ENCODE measurements around the gene HOXB4. TPM values are rescaled to one million over a fixed set of nuclear protein-coding genes. Genes with fewer than 3 reads are reported as not detected.
"Not testable (repeated sequence)": the region's sequence is repeated elsewhere in the genome, so short reads cannot be mapped to it uniquely, and the experiment has no call there.

Gene HOXB4
- total RNA-seq, 1 experiment from 2014 or later: 0.04 TPM

DNA sequence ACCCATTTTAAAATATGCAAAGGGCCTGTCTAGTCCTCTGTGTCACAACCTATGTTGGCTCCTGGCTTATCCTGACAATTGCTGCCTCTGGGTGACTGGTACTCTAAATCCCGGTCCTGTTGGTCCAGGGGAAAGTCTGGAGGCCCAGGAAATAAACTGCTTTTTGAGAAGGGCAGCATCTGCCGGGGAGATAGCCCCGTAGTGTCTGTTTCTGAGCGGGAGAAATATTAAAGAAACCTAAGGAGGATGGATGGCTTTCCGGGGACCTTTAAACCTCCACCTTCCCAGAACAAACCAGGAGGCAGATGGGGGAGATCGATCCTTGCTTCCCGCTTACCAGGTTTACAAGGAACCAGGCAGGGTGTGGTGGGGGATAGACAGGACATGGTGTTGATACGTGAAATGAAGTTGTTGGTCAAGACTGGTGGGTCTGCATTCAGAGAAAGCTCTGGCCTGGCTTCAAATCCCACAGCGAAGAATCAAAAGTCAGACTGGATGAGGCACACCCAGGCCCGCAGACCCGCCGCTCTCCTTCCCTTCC, 37.0 kb downstream of the HOXB4 start (continued):
- TF ChIP-seq, protein P1, sequence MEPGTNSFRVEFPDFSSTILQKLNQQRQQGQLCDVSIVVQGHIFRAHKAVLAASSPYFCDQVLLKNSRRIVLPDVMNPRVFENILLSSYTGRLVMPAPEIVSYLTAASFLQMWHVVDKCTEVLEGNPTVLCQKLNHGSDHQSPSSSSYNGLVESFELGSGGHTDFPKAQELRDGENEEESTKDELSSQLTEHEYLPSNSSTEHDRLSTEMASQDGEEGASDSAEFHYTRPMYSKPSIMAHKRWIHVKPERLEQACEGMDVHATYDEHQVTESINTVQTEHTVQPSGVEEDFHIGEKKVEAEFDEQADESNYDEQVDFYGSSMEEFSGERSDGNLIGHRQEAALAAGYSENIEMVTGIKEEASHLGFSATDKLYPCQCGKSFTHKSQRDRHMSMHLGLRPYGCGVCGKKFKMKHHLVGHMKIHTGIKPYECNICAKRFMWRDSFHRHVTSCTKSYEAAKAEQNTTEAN (CRISPR knock-in tag; IDR thresholded peaks at IDR 0.05): no peak
- no peak for TF ChIP-seq SP1 (CRISPR knock-in tag; conservative IDR thresholded peaks at IDR 0.05)

DNA sequence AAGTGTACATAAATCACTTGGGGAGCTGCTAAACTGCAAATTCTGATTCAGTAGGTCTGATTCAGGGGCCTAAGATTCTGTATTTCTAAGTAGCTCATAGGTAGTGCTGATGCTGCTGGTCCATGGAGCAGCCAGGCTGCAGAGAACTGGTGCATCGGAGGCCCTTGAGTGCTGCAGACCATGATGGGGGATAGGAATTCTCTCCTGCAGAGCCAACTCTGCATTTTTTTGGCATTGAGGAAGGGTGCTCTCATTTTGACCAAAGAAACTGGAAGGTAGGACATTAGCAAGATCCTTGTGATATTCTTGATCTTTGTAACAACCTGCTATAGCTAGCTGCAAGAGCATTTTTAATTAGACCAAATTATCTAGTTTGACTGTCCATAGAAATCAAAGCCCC, 37.9 kb downstream of the HOXB4 start:
- no peak for ATAC-seq
- no peak overlapping the region for H3K4me3 Mint-ChIP-seq
- DNase-seq (ENCODE audit: low spot score): no peak
- H3K9me3 Mint-ChIP-seq: no peaks in the 10 kb centered on the region
- no peak overlapping the region for H3K27ac Mint-ChIP-seq
- H3K4me1 Mint-ChIP-seq: peaks cover 40% of the 10 kb centered on the region
- ChIA-PET CTCF (interaction anchor here (0.6 to 1.2 kb wide), 3 partner anchors 9 to 113 kb away, joined by 3 read pairs; no protein-coding TSS in a partner anchor), POLR2A (no interaction called here)
- H3K36me3 Mint-ChIP-seq: no peaks in the 10 kb centered on the region
- peaks cover 91% of the 10 kb centered on the region for H3K27me3 Mint-ChIP-seq (ENCODE audit: low read depth)
- TF ChIP-seq NR3C1 (CRISPR knock-in tag; conservative IDR thresholded peaks at IDR 0.05; ENCODE audit: low read depth): no peak
- no peak for TF ChIP-seq NFE2L1 (CRISPR knock-in tag; IDR thresholded peaks at IDR 0.05)
- no peak for TF ChIP-seq ZNF232 (CRISPR knock-in tag; IDR thresholded peaks at IDR 0.05)
- no peak for TF ChIP-seq SMAD4 (CRISPR knock-in tag; IDR thresholded peaks at IDR 0.05)

DNA sequence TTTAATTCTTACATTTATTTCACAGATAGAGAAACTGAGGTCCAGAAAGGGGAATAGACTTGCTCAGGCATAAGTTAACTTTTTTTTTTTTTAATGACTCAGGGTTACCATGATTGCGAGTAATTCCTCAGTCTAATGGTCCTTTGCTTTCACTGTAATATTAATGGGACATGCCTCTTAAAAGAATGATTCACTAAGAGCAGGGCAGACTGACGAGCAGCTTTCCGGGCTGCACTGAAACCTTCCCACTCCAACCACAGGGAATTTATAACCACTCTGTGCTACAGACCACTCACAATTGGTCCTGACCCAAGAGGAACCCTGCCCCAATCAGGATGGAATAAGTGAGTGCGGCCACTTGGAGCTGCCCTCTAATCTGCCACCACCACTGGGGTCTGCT, 39.0 kb downstream of the HOXB4 start:
- POLR2A ChIA-PET: interaction anchor here (0.5 kb wide), 1 partner anchor 14 kb away, joined by 3 read pairs; no protein-coding TSS in a partner anchor
- Mint-ChIP-seq H3K4me3 (no peak overlapping the region), H3K27ac (no peak overlapping the region), H3K27me3 (ENCODE audit: low read depth) (peaks cover 90% of the 10 kb centered on the region), H3K36me3 (no peaks in the 10 kb centered on the region), H3K4me1 (peaks cover 32% of the 10 kb centered on the region), H3K9me3 (no peaks in the 10 kb centered on the region)
- DNase-seq (ENCODE audit: low spot score) (no peak), ATAC-seq (no peak)
- CTCF ChIA-PET: interaction anchor here (1.2 kb wide), 1 partner anchor 10 kb away, joined by 3 read pairs; no protein-coding TSS in a partner anchor
- TF ChIP-seq, protein P2, sequence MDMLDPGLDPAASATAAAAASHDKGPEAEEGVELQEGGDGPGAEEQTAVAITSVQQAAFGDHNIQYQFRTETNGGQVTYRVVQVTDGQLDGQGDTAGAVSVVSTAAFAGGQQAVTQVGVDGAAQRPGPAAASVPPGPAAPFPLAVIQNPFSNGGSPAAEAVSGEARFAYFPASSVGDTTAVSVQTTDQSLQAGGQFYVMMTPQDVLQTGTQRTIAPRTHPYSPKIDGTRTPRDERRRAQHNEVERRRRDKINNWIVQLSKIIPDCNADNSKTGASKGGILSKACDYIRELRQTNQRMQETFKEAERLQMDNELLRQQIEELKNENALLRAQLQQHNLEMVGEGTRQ (CRISPR knock-in tag; IDR thresholded peaks at IDR 0.05): no peak

DNA sequence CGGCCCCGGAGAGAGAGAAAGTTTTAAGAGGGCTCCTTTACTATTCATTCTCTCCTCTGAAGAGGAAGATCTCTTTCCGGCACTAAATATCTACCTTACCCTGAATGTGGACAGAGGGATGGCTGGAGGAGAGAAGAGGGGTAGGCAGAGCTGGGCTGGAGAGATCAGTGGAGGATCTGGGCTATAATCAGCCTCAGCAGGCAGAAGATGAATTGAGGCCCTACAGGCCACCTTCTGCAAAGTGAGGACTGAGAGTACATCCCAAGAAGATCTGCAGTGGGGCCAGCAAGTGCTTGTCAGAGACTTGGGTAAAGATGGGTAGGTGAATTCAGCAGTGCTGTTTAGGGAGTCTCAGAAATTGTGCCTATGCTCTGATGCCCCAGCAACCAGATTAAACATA, 40.8 kb downstream of the HOXB4 start:
- ChIA-PET POLR2A (no interaction called here), CTCF (interaction anchor here (0.7 kb wide), 1 partner anchor 124 kb away, joined by 3 read pairs; no protein-coding TSS in a partner anchor)
- Mint-ChIP-seq H3K36me3 (no peaks in the 10 kb centered on the region), H3K9me3 (no peaks in the 10 kb centered on the region), H3K27ac (no peak overlapping the region), H3K4me1 (peaks cover 31% of the 10 kb centered on the region), H3K27me3 (ENCODE audit: low read depth) (peaks cover 92% of the 10 kb centered on the region), H3K4me3 (no peak overlapping the region)
- DNase-seq (ENCODE audit: low spot score): no peak
- TF ChIP-seq, protein P3, sequence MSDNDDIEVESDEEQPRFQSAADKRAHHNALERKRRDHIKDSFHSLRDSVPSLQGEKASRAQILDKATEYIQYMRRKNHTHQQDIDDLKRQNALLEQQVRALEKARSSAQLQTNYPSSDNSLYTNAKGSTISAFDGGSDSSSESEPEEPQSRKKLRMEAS (CRISPR knock-in tag; IDR thresholded peaks at IDR 0.05): no peak
- no peak for ATAC-seq

DNA sequence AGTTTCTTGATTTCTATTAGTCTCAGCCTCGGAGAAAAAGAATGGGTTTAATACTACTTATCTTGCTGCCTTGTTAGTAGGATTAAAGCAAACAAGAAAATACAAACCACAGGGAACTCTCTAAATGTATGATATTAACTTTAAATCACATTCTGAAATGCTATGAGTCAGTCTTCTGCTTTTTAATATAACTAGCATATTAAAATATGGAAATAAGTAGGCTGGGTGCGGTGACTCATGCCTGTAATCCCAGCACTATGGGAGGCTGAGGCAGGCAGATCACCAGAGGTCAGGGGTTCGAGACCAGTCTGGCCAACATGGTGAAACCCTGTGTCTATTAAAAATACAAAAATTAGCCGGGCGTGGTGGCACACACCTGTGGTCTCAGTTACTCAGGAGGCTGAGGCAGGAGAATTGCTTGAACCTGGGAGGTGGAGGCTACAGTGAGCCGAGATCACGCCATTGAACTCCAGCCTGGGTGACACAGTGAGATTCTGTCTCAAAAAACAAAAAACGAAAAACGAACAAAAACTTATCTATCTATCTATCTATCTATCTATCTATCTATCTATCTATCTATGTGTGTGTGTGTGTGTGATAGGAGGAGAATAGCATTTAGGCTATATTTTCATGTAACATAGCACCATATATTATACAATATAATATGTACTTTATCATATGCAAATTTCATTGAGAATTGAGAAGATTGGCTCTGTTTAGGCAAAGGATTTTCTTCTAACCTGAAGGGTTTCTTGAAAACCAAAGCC, 42.2 kb downstream of the HOXB4 start:
- H3K36me3 Mint-ChIP-seq; CTCF ChIA-PET; H3K9me3 Mint-ChIP-seq; ATAC-seq; DNase-seq (ENCODE audit: low spot score); H3K27ac Mint-ChIP-seq; H3K4me3 Mint-ChIP-seq; POLR2A ChIA-PET: not testable (repeated sequence)
- Mint-ChIP-seq H3K4me1 (peaks cover 33% of the 10 kb centered on the region), H3K27me3 (ENCODE audit: low read depth) (peaks cover 92% of the 10 kb centered on the region)

DNA sequence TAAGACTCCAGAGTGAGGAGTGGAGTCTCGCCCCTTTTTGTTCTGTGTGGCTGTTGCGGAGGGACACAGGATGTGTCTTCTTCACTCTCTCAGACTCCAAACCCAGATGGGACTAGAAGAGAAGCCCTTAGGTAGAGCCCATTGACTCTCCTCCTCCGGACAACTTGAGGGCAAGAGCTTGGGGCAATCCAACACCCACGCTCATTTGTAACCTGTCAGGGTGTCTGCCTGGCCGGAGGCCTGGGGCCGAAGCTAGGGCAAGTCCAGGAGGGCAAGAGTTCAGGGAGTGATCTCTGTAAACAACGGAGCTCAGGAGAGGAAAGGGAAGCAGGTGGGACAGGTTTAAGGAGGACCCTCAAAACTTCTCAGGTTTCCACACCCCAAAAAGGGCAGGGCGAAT, 45.9 kb downstream of the HOXB4 start:
- H3K4me1 Mint-ChIP-seq: peaks cover 54% of the 10 kb centered on the region
- ATAC-seq (no peak), DNase-seq (ENCODE audit: low spot score) (no peak)
- no peak overlapping the region for H3K4me3 Mint-ChIP-seq
- H3K27ac Mint-ChIP-seq: no peak overlapping the region
- H3K9me3 Mint-ChIP-seq: no peaks in the 10 kb centered on the region
- H3K36me3 Mint-ChIP-seq: no peaks in the 10 kb centered on the region
- CTCF ChIA-PET: interaction anchor here (2.6 kb wide), 1 partner anchor 31 kb away, joined by 8 read pairs; no protein-coding TSS in a partner anchor
- H3K27me3 Mint-ChIP-seq (ENCODE audit: low read depth): peaks cover 95% of the 10 kb centered on the region
- POLR2A ChIA-PET: no interaction called here
- TF ChIP-seq, protein P4, sequence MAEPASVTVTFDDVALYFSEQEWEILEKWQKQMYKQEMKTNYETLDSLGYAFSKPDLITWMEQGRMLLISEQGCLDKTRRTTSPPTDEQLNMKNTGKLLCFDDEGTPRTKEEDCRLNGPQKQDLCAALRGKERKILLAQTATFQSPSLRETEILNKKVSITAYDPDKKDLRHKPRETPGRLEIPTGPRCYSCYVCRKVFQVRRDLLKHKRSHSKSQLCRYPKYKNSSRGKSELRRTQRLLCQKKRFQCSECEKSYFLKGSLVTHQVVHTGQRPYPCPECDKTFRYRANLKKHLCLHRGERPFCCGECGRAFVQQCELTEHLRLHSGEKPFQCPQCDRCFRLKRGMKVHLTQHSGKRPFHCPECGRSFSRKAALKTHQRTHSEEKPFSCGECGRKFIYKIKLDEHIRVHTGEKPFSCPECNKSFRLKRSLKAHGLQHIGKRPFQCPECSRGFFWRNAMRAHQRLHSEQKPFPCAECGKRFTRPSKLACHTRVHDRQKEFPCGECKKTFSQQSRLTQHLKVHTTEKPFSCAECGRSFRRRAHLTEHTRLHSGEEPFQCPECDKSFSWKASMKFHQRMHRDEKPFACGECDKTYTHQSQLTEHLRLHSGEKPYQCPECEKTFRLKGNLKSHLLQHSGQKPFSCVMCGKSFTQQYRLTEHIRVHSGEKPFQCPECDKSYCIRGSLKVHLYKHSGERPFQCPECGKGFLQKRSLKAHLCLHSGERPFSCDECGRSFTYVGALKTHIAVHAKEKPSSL (CRISPR knock-in tag; conservative IDR thresholded peaks at IDR 0.05): no peak
- TF ChIP-seq, protein P5, sequence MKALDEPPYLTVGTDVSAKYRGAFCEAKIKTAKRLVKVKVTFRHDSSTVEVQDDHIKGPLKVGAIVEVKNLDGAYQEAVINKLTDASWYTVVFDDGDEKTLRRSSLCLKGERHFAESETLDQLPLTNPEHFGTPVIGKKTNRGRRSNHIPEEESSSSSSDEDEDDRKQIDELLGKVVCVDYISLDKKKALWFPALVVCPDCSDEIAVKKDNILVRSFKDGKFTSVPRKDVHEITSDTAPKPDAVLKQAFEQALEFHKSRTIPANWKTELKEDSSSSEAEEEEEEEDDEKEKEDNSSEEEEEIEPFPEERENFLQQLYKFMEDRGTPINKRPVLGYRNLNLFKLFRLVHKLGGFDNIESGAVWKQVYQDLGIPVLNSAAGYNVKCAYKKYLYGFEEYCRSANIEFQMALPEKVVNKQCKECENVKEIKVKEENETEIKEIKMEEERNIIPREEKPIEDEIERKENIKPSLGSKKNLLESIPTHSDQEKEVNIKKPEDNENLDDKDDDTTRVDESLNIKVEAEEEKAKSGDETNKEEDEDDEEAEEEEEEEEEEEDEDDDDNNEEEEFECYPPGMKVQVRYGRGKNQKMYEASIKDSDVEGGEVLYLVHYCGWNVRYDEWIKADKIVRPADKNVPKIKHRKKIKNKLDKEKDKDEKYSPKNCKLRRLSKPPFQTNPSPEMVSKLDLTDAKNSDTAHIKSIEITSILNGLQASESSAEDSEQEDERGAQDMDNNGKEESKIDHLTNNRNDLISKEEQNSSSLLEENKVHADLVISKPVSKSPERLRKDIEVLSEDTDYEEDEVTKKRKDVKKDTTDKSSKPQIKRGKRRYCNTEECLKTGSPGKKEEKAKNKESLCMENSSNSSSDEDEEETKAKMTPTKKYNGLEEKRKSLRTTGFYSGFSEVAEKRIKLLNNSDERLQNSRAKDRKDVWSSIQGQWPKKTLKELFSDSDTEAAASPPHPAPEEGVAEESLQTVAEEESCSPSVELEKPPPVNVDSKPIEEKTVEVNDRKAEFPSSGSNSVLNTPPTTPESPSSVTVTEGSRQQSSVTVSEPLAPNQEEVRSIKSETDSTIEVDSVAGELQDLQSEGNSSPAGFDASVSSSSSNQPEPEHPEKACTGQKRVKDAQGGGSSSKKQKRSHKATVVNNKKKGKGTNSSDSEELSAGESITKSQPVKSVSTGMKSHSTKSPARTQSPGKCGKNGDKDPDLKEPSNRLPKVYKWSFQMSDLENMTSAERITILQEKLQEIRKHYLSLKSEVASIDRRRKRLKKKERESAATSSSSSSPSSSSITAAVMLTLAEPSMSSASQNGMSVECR (CRISPR knock-in tag; IDR thresholded peaks at IDR 0.05; ENCODE audit: borderline replicate concordance): no peak
- TF ChIP-seq ZNF423 (CRISPR knock-in tag; IDR thresholded peaks at IDR 0.05): no peak
- TF ChIP-seq, protein P3 (CRISPR knock-in tag; IDR thresholded peaks at IDR 0.05): no peak
- no peak for TF ChIP-seq ZNF121 (CRISPR knock-in tag; IDR thresholded peaks at IDR 0.05)
